Esophagus squamous epithelium (tissue), 5 donors: ENCODE data around the gene LDLRAP1. TPM values are rescaled to one million over a fixed set of nuclear protein-coding genes. Genes with fewer than 3 reads are reported as not detected.

Experiments
- DNase-seq: peaks from one replicate; lab custom pipeline; 2025; lab: John Stamatoyannopoulos, UW
- H3K27ac ChIP-seq, 4 donors: fragments of 200-600 bp; sonication (generic); one replicate each; pipeline ENCODE4 v1.5.1; 2016 to 2019; ENCODE audit warnings: mild to moderate bottlenecking in 1 of 4
- H3K27me3 ChIP-seq, 4 donors: fragments of 200-600 bp; sonication (generic); 1 replicate in 3 of 4; 2 replicates in 1 of 4; pipeline versions ENCODE4 v1.5.1 to v1.6.0; 2017 to 2021; ENCODE audit warnings: antibody characterized with exemption in 1 of 4
- H3K36me3 ChIP-seq, 3 donors: fragments of 200-600 bp; sonication (generic); one replicate each; pipeline ENCODE4 v1.5.1; 2016 to 2019
- H3K4me1 ChIP-seq, 3 donors: fragments of 200-600 bp; sonication (generic); one replicate each; pipeline ENCODE4 v1.5.1; 2017 to 2019
- H3K4me3 ChIP-seq, 4 donors: fragments of 200-600 bp; sonication (generic); 1 replicate in 3 of 4; 2 replicates in 1 of 4; pipeline ENCODE4 v1.5.1; 2016 to 2019; ENCODE audit warnings: mild to moderate bottlenecking in 2 of 4, moderate library complexity in 1 of 4
- H3K9me3 ChIP-seq, 3 donors: fragments of 200-600 bp; sonication (generic); one replicate each; pipeline ENCODE4 v1.5.1; 2016 to 2019
- CTCF ChIP-seq, 6 experiments: fragments of 450-650 bp in 4 of 6; fragments of 200-600 bp in 2 of 6; sonication (generic) in 2 of 6; IDR thresholded peaks; one replicate each; pipeline ENCODE4 v1.5.1; 2016 to 2019; ENCODE audit warnings: antibody characterized with exemption in 6 of 6, mild to moderate bottlenecking in 4 of 6, moderate library complexity in 4 of 6
- POLR2A ChIP-seq, 4 donors: fragments of 450-650 bp; IDR thresholded peaks; one replicate each; pipeline ENCODE4 v1.6.1; 2017; ENCODE audit warnings: antibody characterized with exemption in 4 of 4, mild to moderate bottlenecking in 4 of 4, moderate library complexity in 3 of 4
- WGBS, 2 donors: methylation state at CpG; one replicate each; pipeline ENCODE4 v1.1.5; 2018; 5-methylcytosine and 5-hydroxymethylcytosine counted together
- intact Hi-C: fragments of 100-400 bp; cut with DNase I; formaldehyde crosslinking; loops from one replicate; pipeline ENCODE4 v1.15.0; 2022
- total RNA-seq, 4 donors: library from RNA; depleted of rRNA; stranded (reverse); fragments of >200 nt; gene quantifications; one replicate each; pipeline ENCODE4 v1.1.0, GENCODE V29; 2016
- donor health status: DM: yes; HTN: yes; CAD: no.

The LDLRAP1 gene
- total RNA-seq, 4 donors from 2014 or later = 17.0 to 21.4 (median 19.5) TPM

DNA sequence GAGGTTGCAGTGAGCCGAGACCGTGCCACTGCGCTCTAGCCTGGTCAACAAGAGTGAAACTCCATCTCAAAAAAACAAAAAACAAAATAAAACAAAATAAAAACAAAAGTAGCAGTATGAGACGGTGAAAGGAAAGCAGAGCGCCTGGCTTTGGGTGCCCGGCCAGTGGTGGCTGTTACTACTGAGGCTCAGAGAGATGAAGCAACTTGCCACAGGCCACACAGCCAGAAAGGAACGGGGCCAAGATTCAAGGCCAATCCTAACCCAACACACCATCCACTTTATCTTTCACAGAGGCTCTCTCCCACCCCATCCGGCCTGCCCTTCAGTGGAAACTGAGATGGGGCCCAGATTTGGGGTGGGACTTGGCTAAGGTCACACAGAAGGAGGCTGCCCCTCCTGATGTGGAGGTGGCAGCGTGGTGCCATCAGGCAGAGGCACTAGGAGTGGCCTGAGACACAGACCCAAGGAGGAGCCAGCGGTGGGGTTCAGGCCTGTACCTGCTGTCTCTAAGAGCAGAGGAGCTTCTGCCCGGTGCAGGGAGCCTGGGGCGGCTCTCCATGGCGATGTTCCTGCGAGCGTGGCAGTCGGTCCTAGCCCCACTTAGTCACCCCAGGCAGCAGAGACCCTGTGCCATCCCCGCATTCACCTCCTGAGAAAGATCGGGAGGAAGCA lies 33.2 kb downstream of the LDLRAP1 start:
- no peak for DNase-seq
- Histone ChIP-seq H3K9me3 (no peaks in the 10 kb centered on the region), H3K27ac (no peak overlapping the region), H3K4me1 (peaks cover 7 to 31% (median 8%) of the 10 kb centered on the region in 3 donors), H3K27me3 (no peaks in the 10 kb centered on the region), H3K36me3 (no peaks in the 10 kb centered on the region), H3K4me3 (no peak overlapping the region)
- TF ChIP-seq CTCF (IDR thresholded peaks at IDR 0.05) (no peak), POLR2A (IDR thresholded peaks at IDR 0.05) (no peak)
- intact Hi-C loops = no loop called here
- 92 to 95% methylated on average over 8 to 13 of the region's 18 CpGs for WGBS, 2 donors

GRCh38 chr1:25577134-25577920 lies 33.9 kb downstream of the LDLRAP1 start:
- Histone ChIP-seq H3K27ac (no peak overlapping the region), H3K9me3 (no peaks in the 10 kb centered on the region), H3K4me3 (no peak overlapping the region), H3K27me3 (no peaks in the 10 kb centered on the region), H3K4me1 (peaks cover 7 to 30% (median 8%) of the 10 kb centered on the region in 3 donors), H3K36me3 (no peaks in the 10 kb centered on the region)
- DNase-seq = no peak
- intact Hi-C loops = no loop called here
- WGBS, 2 donors = 74 to 78% methylated on average over 13 to 19 of the region's 21 CpGs
- TF ChIP-seq CTCF (IDR thresholded peaks at IDR 0.05) (no peak), POLR2A (IDR thresholded peaks at IDR 0.05) (no peak)

GRCh38 chr1:25579292-25580252 lies 36.2 kb downstream of the LDLRAP1 start:
- no peaks in the 10 kb centered on the region for H3K36me3 ChIP-seq
- peak overlapping the region in 1 of 4 donors; percentile 9 for H3K27ac ChIP-seq
- no peak for DNase-seq
- H3K27me3 ChIP-seq = no peaks in the 10 kb centered on the region
- TF ChIP-seq CTCF (IDR thresholded peaks at IDR 0.05) (no peak), POLR2A (IDR thresholded peaks at IDR 0.05) (no peak)
- H3K4me1 ChIP-seq = peaks cover 0 to 11% (median 0%) of the 10 kb centered on the region in 3 donors
- H3K9me3 ChIP-seq = no peaks in the 10 kb centered on the region
- H3K4me3 ChIP-seq = no peak overlapping the region
- intact Hi-C loops = no loop called here
- 54 to 85% methylated on average over 19 of the region's 19 CpGs for WGBS, 2 donors

- no peaks in the 10 kb centered on the region for H3K9me3 ChIP-seq
- peaks cover 0 to 11% (median 0%) of the 10 kb centered on the region in 3 donors for H3K4me1 ChIP-seq
- H3K36me3 ChIP-seq = no peaks in the 10 kb centered on the region
- WGBS, 2 donors = 70 to 80% methylated on average over 1 to 3 of the region's 6 CpGs
- TF ChIP-seq CTCF (IDR thresholded peaks at IDR 0.05) = no peak
- no peak for TF ChIP-seq POLR2A (IDR thresholded peaks at IDR 0.05)
- no peak overlapping the region for H3K4me3 ChIP-seq
- no peaks in the 10 kb centered on the region for H3K27me3 ChIP-seq
- intact Hi-C loops = no loop called here
- no peak for DNase-seq
- no peak overlapping the region for H3K27ac ChIP-seq
Observed at GRCh38 chr1:25580927-25581326, 37.5 kb downstream of the LDLRAP1 start.
